ENCODE data around the gene WRAP73. TPM values are rescaled to one million over a fixed set of nuclear protein-coding genes. Genes with fewer than 3 reads are reported as not detected.

WRAP73 gene
- total RNA-seq, 1 donor from 2014 or later: 21.8 TPM

- no peak for DNase-seq (ENCODE audit: low read depth)
Observed at GRCh38 chr1:3669421-3669821, 19.5 kb upstream of the WRAP73 start.

- DNase-seq (ENCODE audit: low read depth): peak; percentile 43
Observed at GRCh38 chr1:3668585-3669300, 18.8 kb upstream of the WRAP73 start.

GRCh38 chr1:3668148-3668547 lies 18.2 kb upstream of the WRAP73 start:
- no peak for DNase-seq (ENCODE audit: low read depth)

- DNase-seq (ENCODE audit: low read depth): no peak
Observed at GRCh38 chr1:3664700-3665375, 14.9 kb upstream of the WRAP73 start.

- DNase-seq (ENCODE audit: low read depth): no peak
Observed at GRCh38 chr1:3663999-3664699, 14.2 kb upstream of the WRAP73 start.

- DNase-seq (ENCODE audit: low read depth): no peak
Observed at GRCh38 chr1:3662080-3662671, 12.3 kb upstream of the WRAP73 start.

GRCh38 chr1:3661631-3662030 lies 11.7 kb upstream of the WRAP73 start:
- DNase-seq (ENCODE audit: low read depth): no peak

GRCh38 chr1:3660704-3661103 lies 10.8 kb upstream of the WRAP73 start:
- no peak for DNase-seq (ENCODE audit: low read depth)

GRCh38 chr1:3659093-3659492 lies 9.2 kb upstream of the WRAP73 start:
- DNase-seq (ENCODE audit: low read depth): no peak

GRCh38 chr1:3658231-3658615 lies 8.3 kb upstream of the WRAP73 start:
- no peak for DNase-seq (ENCODE audit: low read depth)

- no peak for DNase-seq (ENCODE audit: low read depth)
Observed at GRCh38 chr1:3657578-3658230, 7.8 kb upstream of the WRAP73 start.

GRCh38 chr1:3657096-3657475 lies 7.2 kb upstream of the WRAP73 start:
- no peak for DNase-seq (ENCODE audit: low read depth)

GRCh38 chr1:3656450-3657095 lies 6.7 kb upstream of the WRAP73 start:
- no peak for DNase-seq (ENCODE audit: low read depth)

GRCh38 chr1:3654549-3655281 lies 4.8 kb upstream of the WRAP73 start:
- no peak for DNase-seq (ENCODE audit: low read depth)

- DNase-seq (ENCODE audit: low read depth): no peak
Observed at GRCh38 chr1:3653286-3653618, 3.3 kb upstream of the WRAP73 start.

GRCh38 chr1:3652548-3653285 lies 2.8 kb upstream of the WRAP73 start:
- no peak for DNase-seq (ENCODE audit: low read depth)

GRCh38 chr1:3651930-3652547 lies 2.1 kb upstream of the WRAP73 start, which contains the start of gene TP73:
Gene TP73 (plus strand): TSS chr1:3652516. CDS start chr1:3682366, 29,850 bp downstream.
- DNase-seq (ENCODE audit: low read depth): no peak

GRCh38 chr1:3651026-3651929 lies 1.4 kb upstream of the WRAP73 start:
- DNase-seq (ENCODE audit: low read depth): no peak

Measured in renal cortical epithelial cell (primary cell).